Erythroblast (primary cell): Measurements from ENCODE around the gene EVI5.
A peak's percentile ranks its signal among the peaks of the same experiment; 100 is the strongest.

Experiments used
- DNase-seq, 2 experiments: peaks; one replicate each; lab custom pipeline; 2025; lab: John Stamatoyannopoulos, UW
- GATA1 ChIP-seq: IDR thresholded peaks from 2 replicates; pipeline ENCODE4 v1.6.1; 2011; ENCODE audit warnings: low read depth, mild to moderate bottlenecking, control low read depth, low read length, moderate library complexity
- POLR2A ChIP-seq: IDR thresholded peaks from 2 replicates; pipeline ENCODE4 v1.6.1; 2011; ENCODE audit warnings: mild to moderate bottlenecking, low read length

The EVI5 gene

DNA sequence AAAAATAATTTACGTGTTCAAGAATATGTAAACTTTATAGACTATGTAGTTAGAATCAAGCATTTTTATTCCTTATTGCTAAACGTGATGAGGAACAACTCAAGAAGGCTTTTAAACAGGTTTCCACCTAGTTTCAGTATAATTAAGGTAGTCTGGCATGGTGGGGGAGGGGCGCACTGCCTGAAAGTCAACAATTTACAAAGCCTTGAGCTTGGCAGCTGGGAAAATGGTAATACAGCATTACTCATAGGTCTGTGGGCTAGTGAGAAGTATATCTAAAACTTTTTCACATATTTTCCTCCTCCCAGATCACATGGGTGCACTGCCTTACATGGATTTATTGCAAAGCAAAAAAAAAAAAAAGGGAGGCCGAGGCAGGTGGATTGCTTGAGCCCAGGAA, 75.2 kb downstream of the EVI5 start:
- no peak for DNase-seq
- TF ChIP-seq POLR2A (no peak), GATA1 (no peak)

DNA sequence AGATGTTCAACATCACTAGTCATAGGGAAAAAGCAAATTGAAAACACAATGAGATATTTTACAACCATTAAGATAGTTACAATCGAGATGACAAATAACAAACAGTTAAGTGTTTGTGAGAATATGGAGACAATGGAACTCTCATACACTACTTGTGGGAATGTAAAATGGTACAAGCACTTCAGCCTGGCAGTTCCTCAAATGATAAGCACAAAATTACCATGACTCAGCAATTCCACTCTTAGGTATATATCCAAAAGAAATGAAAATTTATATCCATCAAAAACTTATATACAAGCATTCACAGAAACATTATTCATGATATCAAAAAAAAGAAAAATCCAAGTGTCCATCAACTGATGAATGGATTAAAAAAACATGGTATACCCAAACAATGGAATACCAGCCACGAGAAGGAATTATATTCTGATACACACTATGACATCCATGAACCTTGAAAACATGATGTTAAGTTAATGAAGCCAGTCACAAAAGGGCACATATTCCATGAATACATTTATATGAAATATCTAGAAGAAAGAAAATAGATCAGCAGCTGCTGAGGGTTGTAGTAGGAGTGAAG, 76.4 kb downstream of the EVI5 start:
- peak; percentile 47 to 59 for DNase-seq
- no peak for TF ChIP-seq GATA1
- no peak for TF ChIP-seq POLR2A

- TF ChIP-seq GATA1 (no peak), POLR2A (no peak)
- DNase-seq, result no peak
Observed at GRCh38 chr1:92707709-92708108, 77.2 kb downstream of the EVI5 start.

DNA sequence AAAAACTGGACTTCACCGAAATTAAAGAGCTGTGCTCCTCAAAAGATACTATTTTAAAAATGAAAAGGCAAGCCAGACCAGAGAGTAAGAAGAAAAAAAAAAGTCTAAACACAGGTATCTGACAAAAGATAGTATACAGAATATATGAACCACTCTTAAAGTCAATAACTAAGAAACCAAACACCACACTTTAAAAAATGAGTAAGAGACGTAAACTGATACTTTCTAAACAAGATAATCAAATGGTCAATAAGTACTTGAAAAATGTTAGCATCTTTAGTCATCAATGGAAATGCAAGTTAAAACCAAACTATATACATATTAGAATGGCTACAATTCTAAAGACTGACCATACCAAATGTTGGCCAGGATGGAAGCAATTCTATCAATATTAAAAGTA, 77.6 kb downstream of the EVI5 start:
- TF ChIP-seq POLR2A, result no peak
- no peak for TF ChIP-seq GATA1
- DNase-seq, result no peak

- TF ChIP-seq POLR2A (no peak), GATA1 (no peak)
- no peak for DNase-seq
Observed at GRCh38 chr1:92705446-92705845, 79.5 kb downstream of the EVI5 start.

- peak; percentile 9 to 38 for DNase-seq
- no peak for TF ChIP-seq GATA1
- TF ChIP-seq POLR2A, result no peak
Observed at GRCh38 chr1:92701147-92701546, 83.8 kb downstream of the EVI5 start.

DNA sequence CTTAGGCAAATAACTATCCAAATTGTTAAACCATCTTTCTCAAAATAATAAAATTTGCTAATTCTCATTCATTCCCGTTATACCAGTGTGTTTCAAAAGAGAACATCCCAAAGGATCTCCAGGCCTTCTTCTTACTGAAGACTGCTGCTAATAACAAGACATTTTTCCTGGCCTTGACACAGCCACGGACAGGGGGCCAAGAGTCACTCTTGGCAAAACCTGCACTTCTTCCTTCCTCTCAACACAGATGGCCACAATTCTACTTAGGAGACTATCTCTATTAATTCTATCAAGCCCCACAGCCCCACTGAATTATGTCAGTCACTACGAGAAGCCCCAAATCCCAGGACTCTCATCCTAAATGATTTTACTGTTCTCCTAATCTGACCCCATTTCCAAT, 86.0 kb downstream of the EVI5 start:
- DNase-seq, result no peak
- TF ChIP-seq GATA1, result no peak
- no peak for TF ChIP-seq POLR2A

DNA sequence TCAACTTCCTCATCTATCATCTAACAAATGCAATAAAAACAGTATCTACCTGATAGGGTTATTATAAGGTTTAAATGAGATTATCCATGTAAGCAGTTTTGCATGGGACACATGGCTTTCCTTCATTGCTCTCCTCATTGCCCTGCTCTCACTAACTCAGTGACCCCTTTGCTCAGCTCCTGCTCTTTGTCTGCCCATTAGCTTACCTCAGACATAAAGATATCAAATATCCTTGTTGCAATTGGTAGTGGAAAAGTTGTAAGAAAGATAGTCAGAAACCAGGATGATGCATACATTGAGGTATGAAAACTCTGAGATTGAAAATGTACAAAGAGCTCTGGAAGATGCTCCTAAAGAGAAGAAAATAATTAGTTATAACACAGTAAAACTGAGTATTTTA, 89.8 kb downstream of the EVI5 start:
- no peak for DNase-seq
- TF ChIP-seq POLR2A (no peak), GATA1 (no peak)

DNA sequence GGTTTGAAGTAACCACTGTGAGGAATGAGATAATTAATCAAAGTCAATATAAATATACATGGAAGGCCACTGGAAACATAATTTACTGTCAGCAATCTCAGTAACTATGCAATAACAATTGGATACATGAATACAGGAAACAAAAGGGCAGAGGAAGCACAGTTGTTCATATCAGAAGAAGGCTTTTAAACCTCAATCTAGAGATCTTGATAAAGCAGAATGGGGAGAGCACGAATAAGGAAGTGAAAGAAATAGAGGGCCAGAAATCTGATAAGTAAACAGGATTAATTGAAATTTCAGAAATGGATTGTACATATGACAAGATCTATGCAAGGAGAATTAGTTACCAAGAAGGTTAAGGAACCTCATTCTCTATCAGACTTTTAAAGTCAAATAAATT, 93.0 kb downstream of the EVI5 start:
- TF ChIP-seq POLR2A, result no peak
- no peak for TF ChIP-seq GATA1
- no peak for DNase-seq

DNA sequence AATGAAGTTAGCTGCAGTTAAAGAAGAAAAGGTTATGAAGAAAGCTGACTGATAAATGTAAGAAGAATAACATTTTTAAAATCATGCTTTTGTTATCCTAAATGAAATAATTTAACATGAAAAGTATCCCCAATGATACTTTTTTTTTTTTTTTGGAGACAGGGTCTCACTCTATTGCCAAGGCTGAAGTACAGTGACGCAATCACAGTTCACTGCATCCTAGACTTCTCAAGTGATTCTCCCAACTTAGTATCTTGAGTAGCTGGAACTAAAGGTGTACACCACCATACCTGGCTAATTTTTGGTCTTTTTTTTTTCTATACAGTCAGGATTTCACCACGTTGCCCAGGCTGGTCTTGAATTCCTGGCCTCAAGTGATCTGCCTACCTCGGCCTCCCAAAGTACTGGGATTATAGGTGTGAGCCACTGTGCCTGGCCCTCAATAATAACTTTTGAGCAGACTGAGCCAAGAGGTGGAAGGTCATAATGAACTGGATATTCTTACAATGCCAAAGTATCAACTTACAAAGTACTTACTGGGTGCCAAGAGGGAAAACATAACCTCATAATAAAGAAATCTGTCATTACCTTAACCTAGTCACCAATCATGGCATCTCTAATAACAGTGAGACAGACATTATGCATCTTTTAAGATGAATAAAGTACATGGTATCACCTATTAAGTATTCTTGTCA, 94.5 kb downstream of the EVI5 start:
- TF ChIP-seq POLR2A (no peak), GATA1 (no peak)
- DNase-seq, result no peak

GRCh38 chr1:92679980-92680379, 104.9 kb downstream of the EVI5 start:
- no peak for TF ChIP-seq POLR2A
- TF ChIP-seq GATA1, result no peak
- DNase-seq, result no peak

- TF ChIP-seq GATA1, result no peak
- TF ChIP-seq POLR2A, result no peak
- DNase-seq, result no peak
Observed at GRCh38 chr1:92663775-92664174, 121.1 kb downstream of the EVI5 start.

DNA sequence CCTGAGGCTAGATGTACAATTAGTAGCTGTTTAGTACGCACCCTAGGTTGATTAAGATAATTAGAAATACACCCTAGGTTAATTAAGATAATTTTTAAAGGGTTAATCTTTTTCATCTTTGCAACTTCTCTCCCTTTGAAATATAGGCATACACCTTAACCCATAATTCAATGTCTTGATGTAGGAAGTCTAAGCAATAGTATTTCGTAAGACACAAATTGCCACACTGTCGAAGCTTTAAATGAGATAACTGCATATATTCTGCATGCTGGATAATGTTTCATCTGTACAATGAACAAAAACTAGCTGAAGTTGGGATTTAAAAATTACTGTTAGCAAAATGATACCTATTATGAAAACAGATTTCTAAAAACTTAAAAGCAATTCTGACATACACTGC, 122.9 kb downstream of the EVI5 start:
- DNase-seq, result no peak
- TF ChIP-seq GATA1, result no peak
- TF ChIP-seq POLR2A, result no peak

DNA sequence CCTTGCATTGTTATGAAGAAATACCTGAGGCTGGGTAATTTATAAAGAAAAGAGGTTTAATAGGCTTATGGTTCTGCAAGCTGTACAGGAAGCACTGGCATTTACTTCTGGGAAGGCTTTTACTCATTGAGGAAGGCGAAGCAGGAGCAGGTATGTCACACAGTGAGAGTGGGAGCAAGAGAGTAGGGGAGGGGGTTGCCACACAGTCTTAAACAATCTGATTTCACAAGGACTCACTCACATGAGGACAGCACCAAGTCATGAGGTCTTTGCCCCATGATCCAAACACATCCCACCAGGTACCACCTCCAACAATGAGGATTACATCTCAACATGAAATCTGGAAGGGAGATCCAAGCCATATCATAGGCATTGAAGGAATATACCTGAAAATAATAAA, 127.2 kb downstream of the EVI5 start:
- DNase-seq, result no peak
- no peak for TF ChIP-seq GATA1
- TF ChIP-seq POLR2A, result no peak
